Ovary (tissue), 3 donors: Measurements from ENCODE around the gene ZNF266.

Experiments
- POLR2A ChIP-seq: fragments of 450-650 bp; IDR thresholded peaks from one replicate; pipeline ENCODE4 v1.6.1; 2017; ENCODE audit warnings: antibody characterized with exemption, mild to moderate bottlenecking, moderate library complexity
- TF ChIP-seq, protein P1 (sequence below), 3 donors: fragments of 450-650 bp in 2 of 3; fragments of 200-600 bp in 1 of 3; IDR thresholded peaks; one replicate each; pipeline versions ENCODE4 v1.5.1 to v1.8.0; 2016 to 2022; ENCODE audit warnings: antibody characterized with exemption in 3 of 3, mild to moderate bottlenecking in 1 of 3
- donor health status: DM: no; HTN: no; CAD: no.

DNA sequence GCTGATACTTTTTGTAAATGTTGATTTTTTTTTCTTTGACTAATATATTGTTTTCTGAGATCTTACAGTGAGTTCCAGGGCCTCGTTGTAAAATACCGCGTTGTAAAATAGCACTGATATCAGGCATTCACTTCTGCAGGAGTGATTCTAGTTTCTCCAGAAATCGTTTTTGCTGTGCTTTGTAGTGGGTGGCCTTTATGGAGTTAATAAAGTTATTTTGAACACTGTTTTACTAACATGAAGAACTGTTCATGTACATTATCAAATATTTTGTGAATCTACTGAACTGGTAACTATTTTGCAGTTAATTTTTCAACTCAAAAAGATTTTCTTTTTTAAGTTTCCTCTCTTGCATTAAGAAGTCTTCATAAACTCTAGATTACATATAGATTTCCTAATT, 985 bp upstream of the ZNF266 start:
- TF ChIP-seq, protein P1, sequence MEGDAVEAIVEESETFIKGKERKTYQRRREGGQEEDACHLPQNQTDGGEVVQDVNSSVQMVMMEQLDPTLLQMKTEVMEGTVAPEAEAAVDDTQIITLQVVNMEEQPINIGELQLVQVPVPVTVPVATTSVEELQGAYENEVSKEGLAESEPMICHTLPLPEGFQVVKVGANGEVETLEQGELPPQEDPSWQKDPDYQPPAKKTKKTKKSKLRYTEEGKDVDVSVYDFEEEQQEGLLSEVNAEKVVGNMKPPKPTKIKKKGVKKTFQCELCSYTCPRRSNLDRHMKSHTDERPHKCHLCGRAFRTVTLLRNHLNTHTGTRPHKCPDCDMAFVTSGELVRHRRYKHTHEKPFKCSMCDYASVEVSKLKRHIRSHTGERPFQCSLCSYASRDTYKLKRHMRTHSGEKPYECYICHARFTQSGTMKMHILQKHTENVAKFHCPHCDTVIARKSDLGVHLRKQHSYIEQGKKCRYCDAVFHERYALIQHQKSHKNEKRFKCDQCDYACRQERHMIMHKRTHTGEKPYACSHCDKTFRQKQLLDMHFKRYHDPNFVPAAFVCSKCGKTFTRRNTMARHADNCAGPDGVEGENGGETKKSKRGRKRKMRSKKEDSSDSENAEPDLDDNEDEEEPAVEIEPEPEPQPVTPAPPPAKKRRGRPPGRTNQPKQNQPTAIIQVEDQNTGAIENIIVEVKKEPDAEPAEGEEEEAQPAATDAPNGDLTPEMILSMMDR (IDR thresholded peaks at IDR 0.05), result no peak
- no peak for TF ChIP-seq POLR2A
